ENCODE measurements around the gene FRMD8.

FRMD8 gene

DNA sequence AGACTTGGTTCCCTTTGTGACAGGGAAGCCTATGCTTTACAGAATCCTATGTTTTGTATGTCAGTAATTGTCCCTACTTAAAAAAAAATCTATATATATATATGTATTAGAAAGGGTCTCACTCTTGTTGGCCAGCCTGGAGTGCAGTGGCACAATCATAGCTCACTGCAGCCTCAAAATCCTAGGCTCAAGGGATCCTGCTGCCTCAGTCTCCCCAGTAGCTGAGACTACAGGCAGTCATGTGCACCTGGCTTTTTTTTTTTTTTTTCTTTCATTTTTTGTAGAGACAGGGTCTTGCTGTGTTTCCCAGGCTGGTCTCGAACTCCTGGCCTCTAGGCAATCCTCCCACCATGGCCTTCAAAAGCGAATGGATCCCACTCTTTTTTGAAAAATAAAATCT, 34.1 kb downstream of the FRMD8 start:
- Histone ChIP-seq H3K4me3 (ENCODE audit: low read length) (peak overlapping the region; percentile 47), H3K27me3 (ENCODE audit: control insufficient read depth, insufficient read depth, low read length) (no peaks in the 10 kb centered on the region), H3K9ac (ENCODE audit: low read length) (peak overlapping the region; percentile 100), H3K4me1 (ENCODE audit: control insufficient read depth, insufficient read depth, low read length) (peaks cover 59% of the 10 kb centered on the region), H3K9me3 (ENCODE audit: control insufficient read depth, low read length) (no peaks in the 10 kb centered on the region), H3K36me3 (ENCODE audit: control insufficient read depth, insufficient read depth, low read length) (peaks cover 26% of the 10 kb centered on the region)

DNA sequence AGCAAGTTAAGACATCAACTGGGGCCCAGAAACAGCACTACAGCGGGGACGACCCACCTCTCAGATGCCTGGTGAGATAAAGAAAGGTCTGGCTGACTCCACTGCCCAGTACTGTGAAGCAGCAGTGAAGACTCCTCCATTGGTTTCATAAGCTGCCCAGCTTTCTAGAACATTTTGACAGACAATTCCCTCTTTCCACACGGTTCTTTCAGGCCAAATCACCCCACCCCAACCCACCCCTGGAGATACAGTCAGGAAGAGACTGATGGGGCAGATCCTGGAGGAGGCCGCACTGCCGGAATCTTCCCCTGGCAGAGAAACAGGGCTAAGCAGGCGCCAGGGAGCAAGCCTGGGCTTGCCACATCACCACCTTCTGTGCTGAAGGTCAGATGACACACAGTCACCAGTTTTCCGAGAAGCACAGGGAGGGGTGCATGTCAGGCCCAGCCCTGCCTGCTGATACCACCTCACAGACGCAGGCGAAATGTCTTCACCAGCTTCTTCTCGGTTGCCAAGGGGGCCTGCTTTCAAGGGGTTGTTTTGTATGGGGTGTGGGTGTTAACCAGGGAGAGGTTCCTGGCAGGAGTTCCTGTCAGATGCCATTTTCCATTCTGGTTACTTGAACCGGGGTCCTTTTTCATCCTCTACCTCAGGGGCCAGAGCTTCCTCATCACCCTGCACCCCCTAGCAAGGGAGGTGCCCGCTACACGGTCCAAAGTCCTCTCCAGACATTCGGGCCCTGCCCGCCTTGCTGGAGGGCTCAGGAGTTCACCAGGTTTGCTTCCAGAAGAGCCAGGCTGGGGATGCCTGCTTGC, 34.7 kb downstream of the FRMD8 start:
- H3K4me3 ChIP-seq (ENCODE audit: low read length) = peak overlapping the region; percentile 52
- H3K9ac ChIP-seq (ENCODE audit: low read length) = peak overlapping the region; percentile 100
- peaks cover 52% of the 10 kb centered on the region for H3K4me1 ChIP-seq (ENCODE audit: control insufficient read depth, insufficient read depth, low read length)
- no peaks in the 10 kb centered on the region for H3K27me3 ChIP-seq (ENCODE audit: control insufficient read depth, insufficient read depth, low read length)
- H3K9me3 ChIP-seq (ENCODE audit: control insufficient read depth, low read length) = no peaks in the 10 kb centered on the region
- H3K36me3 ChIP-seq (ENCODE audit: control insufficient read depth, insufficient read depth, low read length) = peaks cover 26% of the 10 kb centered on the region

DNA sequence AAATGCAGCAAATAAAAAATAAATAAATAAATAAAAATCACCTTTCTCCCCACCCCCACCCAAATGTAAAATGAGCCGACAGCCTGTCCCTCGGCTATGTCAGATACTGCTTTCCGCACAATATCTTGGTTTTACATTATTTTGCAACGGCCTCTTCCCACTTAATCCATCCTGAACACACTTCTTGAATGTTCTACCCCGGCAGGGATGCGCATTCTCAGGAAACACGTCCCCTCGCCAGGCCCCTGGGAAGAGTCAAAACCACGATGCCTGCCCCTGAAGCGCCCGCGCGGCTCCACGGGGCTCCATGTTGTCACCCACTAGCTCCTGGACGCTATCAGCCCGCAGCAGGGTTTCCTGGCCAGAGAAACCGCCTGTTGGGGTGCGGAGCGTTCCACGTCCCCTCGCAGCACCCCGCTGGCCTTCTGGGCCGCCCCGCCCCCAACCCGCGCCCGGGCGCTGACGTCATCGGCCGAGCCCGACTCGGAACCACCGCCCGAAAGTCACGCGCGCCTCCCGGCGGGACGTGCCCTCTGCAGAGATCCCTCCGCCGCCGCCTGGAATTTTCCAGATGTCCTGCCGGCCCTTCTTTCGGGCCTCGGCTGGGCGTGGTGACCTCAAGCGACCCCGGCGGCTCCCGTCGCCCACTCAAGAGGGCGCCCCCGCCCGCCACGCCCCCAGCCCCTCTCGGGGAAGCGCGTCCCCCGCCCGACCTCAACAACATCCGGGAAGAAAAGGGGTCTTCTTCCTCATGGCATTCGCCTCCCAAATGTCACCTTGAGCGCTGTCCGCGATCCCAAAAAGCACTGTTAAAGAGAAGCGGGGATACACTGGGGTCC, 35.6 kb downstream of the FRMD8 start:
- Histone ChIP-seq H3K27me3 (ENCODE audit: control insufficient read depth, insufficient read depth, low read length) (no peaks in the 10 kb centered on the region), H3K9me3 (ENCODE audit: control insufficient read depth, low read length) (no peaks in the 10 kb centered on the region), H3K4me1 (ENCODE audit: control insufficient read depth, insufficient read depth, low read length) (peaks cover 46% of the 10 kb centered on the region), H3K4me3 (ENCODE audit: low read length) (peak overlapping the region; percentile 95), H3K9ac (ENCODE audit: low read length) (peak overlapping the region; percentile 100), H3K36me3 (ENCODE audit: control insufficient read depth, insufficient read depth, low read length) (peaks cover 26% of the 10 kb centered on the region)

DNA sequence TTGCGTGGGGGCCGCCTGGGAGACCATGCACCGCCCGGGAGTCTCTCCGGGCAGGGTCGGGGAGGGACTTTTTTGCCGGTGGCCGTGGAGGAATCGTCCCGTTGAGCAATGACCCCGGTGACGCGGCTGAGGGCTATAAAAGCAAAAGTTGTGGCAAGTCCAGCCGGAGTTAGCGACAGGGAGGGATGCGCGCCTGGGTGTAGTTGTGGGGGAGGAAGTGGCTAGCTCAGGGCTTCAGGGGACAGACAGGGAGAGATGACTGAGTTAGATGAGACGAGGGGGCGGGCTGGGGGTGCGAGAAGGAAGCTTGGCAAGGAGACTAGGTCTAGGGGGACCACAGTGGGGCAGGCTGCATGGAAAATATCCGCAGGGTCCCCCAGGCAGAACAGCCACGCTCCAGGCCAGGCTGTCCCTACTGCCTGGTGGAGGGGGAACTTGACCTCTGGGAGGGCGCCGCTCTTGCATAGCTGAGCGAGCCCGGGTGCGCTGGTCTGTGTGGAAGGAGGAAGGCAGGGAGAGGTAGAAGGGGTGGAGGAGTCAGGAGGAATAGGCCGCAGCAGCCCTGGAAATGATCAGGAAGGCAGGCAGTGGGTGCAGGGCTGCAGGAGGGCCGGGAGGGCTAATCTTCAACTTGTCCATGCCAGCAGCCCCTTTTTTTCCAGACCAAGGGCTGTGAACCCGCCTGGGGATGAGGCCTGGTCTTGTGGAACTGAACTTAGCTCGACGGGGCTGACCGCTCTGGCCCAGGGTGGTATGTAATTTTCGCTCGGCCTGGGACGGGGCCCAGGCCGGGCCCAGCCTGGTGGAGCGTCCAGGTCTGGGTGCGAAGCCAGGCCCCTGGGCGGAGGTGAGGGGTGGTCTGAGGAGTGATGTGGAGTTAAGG, 36.4 kb downstream of the FRMD8 start, which contains the start of gene NEAT1:
NEAT1 (plus strand) TSS at position 166 of the 883 bp plus-strand sequence.
- H3K4me3 ChIP-seq (ENCODE audit: low read length) = peak within 1 kb of the TSS; percentile 95
- H3K36me3 ChIP-seq (ENCODE audit: control insufficient read depth, insufficient read depth, low read length) = peaks cover 26% of the 10 kb centered on the region
- H3K9me3 ChIP-seq (ENCODE audit: control insufficient read depth, low read length) = no peaks in the 10 kb centered on the region
- peak within 1 kb of the TSS; percentile 100 for H3K9ac ChIP-seq (ENCODE audit: low read length)
- peaks cover 46% of the 10 kb centered on the region for H3K4me1 ChIP-seq (ENCODE audit: control insufficient read depth, insufficient read depth, low read length)
- H3K27me3 ChIP-seq (ENCODE audit: control insufficient read depth, insufficient read depth, low read length) = no peaks in the 10 kb centered on the region

DNA sequence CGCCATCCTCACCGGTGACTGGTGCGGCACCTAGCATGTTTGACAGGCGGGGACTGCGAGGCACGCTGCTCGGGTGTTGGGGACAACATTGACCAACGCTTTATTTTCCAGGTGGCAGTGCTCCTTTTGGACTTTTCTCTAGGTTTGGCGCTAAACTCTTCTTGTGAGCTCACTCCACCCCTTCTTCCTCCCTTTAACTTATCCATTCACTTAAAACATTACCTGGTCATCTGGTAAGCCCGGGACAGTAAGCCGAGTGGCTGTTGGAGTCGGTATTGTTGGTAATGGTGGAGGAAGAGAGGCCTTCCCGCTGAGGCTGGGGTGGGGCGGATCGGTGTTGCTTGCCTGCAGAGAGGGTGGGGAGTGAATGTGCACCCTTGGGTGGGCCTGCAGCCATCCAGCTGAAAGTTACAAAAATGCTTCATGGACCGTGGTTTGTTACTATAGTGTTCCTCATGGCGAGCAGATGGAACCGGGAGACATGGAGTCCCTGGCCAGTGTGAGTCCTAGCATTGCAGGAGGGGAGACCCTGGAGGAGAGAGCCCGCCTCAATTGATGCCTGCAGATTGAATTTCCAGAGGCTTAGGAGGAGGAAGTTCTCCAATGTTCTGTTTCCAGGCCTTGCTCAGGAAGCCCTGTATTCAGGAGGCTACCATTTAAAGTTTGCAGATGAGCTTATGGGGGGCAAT, 37.2 kb downstream of the FRMD8 start:
- H3K9ac ChIP-seq (ENCODE audit: low read length) = peak overlapping the region; percentile 100
- no peaks in the 10 kb centered on the region for H3K9me3 ChIP-seq (ENCODE audit: control insufficient read depth, low read length)
- peak overlapping the region; percentile 95 for H3K4me3 ChIP-seq (ENCODE audit: low read length)
- H3K36me3 ChIP-seq (ENCODE audit: control insufficient read depth, insufficient read depth, low read length) = peaks cover 26% of the 10 kb centered on the region
- no peaks in the 10 kb centered on the region for H3K27me3 ChIP-seq (ENCODE audit: control insufficient read depth, insufficient read depth, low read length)
- H3K4me1 ChIP-seq (ENCODE audit: control insufficient read depth, insufficient read depth, low read length) = peaks cover 46% of the 10 kb centered on the region

DNA sequence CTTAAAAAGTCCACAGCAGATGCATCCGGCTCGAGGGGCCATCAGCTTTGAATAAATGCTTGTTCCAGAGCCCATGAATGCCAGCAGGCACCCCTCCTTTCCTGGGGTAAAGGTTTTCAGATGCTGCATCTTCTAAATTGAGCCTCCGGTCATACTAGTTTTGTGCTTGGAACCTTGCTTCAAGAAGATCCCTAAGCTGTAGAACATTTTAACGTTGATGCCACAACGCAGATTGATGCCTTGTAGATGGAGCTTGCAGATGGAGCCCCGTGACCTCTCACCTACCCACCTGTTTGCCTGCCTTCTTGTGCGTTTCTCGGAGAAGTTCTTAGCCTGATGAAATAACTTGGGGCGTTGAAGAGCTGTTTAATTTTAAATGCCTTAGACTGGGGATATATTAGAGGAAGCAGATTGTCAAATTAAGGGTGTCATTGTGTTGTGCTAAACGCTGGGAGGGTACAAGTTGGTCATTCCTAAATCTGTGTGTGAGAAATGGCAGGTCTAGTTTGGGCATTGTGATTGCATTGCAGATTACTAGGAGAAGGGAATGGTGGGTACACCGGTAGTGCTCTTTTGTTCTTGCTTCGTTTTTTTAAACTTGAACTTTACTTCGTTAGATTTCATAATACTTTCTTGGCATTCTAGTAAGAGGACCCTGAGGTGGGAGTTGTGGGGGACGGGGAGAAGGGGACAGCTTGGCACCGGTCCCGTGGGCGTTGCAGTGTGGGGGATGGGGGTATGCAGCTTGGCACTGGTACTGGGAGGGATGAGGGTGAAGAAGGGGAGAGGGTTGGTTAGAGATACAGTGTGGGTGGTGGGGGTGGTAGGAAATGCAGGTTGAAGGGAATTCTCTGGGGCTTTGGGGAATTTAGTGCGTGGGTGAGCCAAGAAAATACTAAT, 38.0 kb downstream of the FRMD8 start:
- H3K4me3 ChIP-seq (ENCODE audit: low read length) = peak overlapping the region; percentile 95
- no peaks in the 10 kb centered on the region for H3K27me3 ChIP-seq (ENCODE audit: control insufficient read depth, insufficient read depth, low read length)
- H3K9me3 ChIP-seq (ENCODE audit: control insufficient read depth, low read length) = no peaks in the 10 kb centered on the region
- H3K9ac ChIP-seq (ENCODE audit: low read length) = peak overlapping the region; percentile 100
- peaks cover 26% of the 10 kb centered on the region for H3K36me3 ChIP-seq (ENCODE audit: control insufficient read depth, insufficient read depth, low read length)
- H3K4me1 ChIP-seq (ENCODE audit: control insufficient read depth, insufficient read depth, low read length) = peaks cover 38% of the 10 kb centered on the region

DNA sequence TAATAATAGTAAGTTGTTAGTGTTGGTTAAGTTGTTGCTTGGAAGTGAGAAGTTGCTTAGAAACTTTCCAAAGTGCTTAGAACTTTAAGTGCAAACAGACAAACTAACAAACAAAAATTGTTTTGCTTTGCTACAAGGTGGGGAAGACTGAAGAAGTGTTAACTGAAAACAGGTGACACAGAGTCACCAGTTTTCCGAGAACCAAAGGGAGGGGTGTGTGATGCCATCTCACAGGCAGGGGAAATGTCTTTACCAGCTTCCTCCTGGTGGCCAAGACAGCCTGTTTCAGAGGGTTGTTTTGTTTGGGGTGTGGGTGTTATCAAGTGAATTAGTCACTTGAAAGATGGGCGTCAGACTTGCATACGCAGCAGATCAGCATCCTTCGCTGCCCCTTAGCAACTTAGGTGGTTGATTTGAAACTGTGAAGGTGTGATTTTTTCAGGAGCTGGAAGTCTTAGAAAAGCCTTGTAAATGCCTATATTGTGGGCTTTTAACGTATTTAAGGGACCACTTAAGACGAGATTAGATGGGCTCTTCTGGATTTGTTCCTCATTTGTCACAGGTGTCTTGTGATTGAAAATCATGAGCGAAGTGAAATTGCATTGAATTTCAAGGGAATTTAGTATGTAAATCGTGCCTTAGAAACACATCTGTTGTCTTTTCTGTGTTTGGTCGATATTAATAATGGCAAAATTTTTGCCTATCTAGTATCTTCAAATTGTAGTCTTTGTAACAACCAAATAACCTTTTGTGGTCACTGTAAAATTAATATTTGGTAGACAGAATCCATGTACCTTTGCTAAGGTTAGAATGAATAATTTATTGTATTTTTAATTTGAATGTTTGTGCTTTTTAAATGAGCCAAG, 38.9 kb downstream of the FRMD8 start:
- Histone ChIP-seq H3K9ac (ENCODE audit: low read length) (peak overlapping the region; percentile 100), H3K27me3 (ENCODE audit: control insufficient read depth, insufficient read depth, low read length) (no peaks in the 10 kb centered on the region), H3K4me1 (ENCODE audit: control insufficient read depth, insufficient read depth, low read length) (peaks cover 36% of the 10 kb centered on the region), H3K36me3 (ENCODE audit: control insufficient read depth, insufficient read depth, low read length) (peaks cover 26% of the 10 kb centered on the region), H3K9me3 (ENCODE audit: control insufficient read depth, low read length) (no peaks in the 10 kb centered on the region), H3K4me3 (ENCODE audit: low read length) (peak overlapping the region; percentile 95)

DNA sequence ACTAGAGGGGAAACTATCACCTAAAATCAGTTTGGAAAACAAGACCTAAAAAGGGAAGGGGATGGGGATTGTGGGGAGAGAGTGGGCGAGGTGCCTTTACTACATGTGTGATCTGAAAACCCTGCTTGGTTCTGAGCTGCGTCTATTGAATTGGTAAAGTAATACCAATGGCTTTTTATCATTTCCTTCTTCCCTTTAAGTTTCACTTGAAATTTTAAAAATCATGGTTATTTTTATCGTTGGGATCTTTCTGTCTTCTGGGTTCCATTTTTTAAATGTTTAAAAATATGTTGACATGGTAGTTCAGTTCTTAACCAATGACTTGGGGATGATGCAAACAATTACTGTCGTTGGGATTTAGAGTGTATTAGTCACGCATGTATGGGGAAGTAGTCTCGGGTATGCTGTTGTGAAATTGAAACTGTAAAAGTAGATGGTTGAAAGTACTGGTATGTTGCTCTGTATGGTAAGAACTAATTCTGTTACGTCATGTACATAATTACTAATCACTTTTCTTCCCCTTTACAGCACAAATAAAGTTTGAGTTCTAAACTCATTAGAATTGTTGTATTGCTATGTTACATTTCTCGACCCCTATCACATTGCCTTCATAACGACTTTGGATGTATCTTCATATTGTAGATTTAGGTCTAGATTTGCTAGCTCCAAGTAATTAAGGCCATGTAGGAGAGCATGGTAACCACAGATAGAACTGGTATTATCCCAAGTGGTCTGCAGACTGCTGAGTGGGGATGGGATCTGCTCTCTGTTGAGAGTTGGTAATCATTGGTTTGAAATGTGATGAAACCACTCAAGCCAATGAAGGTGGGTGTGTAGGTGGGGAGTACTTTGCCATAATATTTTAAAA, 39.8 kb downstream of the FRMD8 start:
- H3K9ac ChIP-seq (ENCODE audit: low read length) = peak overlapping the region; percentile 100
- H3K4me1 ChIP-seq (ENCODE audit: control insufficient read depth, insufficient read depth, low read length) = peaks cover 31% of the 10 kb centered on the region
- H3K27me3 ChIP-seq (ENCODE audit: control insufficient read depth, insufficient read depth, low read length) = no peaks in the 10 kb centered on the region
- H3K4me3 ChIP-seq (ENCODE audit: low read length) = peak overlapping the region; percentile 95
- no peaks in the 10 kb centered on the region for H3K9me3 ChIP-seq (ENCODE audit: control insufficient read depth, low read length)
- peaks cover 26% of the 10 kb centered on the region for H3K36me3 ChIP-seq (ENCODE audit: control insufficient read depth, insufficient read depth, low read length)

DNA sequence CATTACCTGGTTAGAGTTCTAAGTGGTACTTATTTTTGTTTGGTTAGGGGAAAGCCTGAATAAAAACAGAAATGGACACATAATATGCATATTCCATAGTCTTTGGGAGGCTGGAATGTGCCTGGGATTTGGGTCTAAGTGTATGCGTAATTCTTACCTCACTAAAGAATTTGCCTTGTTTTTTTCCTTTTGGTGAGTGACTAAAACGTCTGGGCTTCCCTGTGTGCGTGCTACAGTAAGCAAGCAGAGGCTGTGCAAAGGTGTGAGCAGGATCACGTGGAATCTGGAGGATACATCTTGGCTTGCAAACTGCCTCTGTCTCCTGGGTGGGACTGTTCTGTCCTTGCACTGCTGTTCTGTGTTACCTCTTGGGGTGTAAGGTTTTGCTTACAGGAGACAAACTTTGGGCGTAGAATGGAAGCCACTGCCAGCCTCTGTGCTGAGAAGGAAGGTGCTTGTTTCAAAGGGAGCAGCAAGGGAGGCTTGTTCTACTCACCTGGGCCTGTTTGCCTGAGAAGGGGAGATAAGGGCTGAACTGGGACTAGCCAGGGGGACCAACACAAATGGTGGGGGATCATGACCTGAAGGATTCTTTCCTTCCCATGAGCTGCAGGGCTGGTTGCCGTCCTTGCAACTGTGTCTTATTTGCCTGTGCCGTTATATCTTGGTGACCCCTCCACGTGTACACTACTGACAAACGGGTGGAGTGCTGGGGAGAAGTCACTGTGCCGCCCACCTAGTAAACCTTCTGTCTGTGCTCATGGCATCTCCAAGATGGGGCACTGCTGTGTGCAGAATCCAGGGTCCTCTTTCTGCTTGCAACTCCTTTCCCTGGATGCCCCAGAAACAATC, 40.6 kb downstream of the FRMD8 start:
- H3K9me3 ChIP-seq (ENCODE audit: control insufficient read depth, low read length) = no peaks in the 10 kb centered on the region
- H3K9ac ChIP-seq (ENCODE audit: low read length) = peak overlapping the region; percentile 100
- H3K27me3 ChIP-seq (ENCODE audit: control insufficient read depth, insufficient read depth, low read length) = no peaks in the 10 kb centered on the region
- peak overlapping the region; percentile 95 for H3K4me3 ChIP-seq (ENCODE audit: low read length)
- peaks cover 26% of the 10 kb centered on the region for H3K36me3 ChIP-seq (ENCODE audit: control insufficient read depth, insufficient read depth, low read length)
- peaks cover 27% of the 10 kb centered on the region for H3K4me1 ChIP-seq (ENCODE audit: control insufficient read depth, insufficient read depth, low read length)
